Neutrophil (primary cell): Measurements from ENCODE around the gene OR6M1.

Experiments used
- H3K27ac ChIP-seq: fragments of 200-600 bp; sonication (generic); 2 replicates; pipeline ENCODE4 v1.5.1; 2016; ENCODE audit warnings: mild to moderate bottlenecking, moderate library complexity
- H3K27me3 ChIP-seq: fragments of 200-600 bp; sonication (generic); 2 replicates; pipeline ENCODE4 v1.6.0; 2016; ENCODE audit warnings: mild to moderate bottlenecking
- H3K36me3 ChIP-seq: fragments of 200-600 bp; sonication (generic); 2 replicates; pipeline ENCODE4 v1.5.1; 2017
- H3K4me1 ChIP-seq, 2 experiments: fragments of 200-600 bp in 1 of 2; sonication (generic) in 1 of 2; 1 replicate in 1 of 2; 2 replicates in 1 of 2; pipeline versions ENCODE4 v1.5.1 to v1.6.1; 2013 to 2016; ENCODE audit warnings: low read depth in 1 of 2, low read length in 1 of 2, mild to moderate bottlenecking in 1 of 2, moderate library complexity in 1 of 2; ENCODE audit not compliant: control insufficient read depth in 1 of 2, insufficient read depth in 1 of 2
- H3K4me3 ChIP-seq, 2 experiments: fragments of 200-600 bp in 1 of 2; sonication (generic) in 1 of 2; 1 replicate in 1 of 2; 2 replicates in 1 of 2; pipeline ENCODE4 v1.5.1; 2013 to 2016; ENCODE audit warnings: low read depth in 1 of 2, low read length in 1 of 2, mild to moderate bottlenecking in 1 of 2, moderate library complexity in 1 of 2
- H3K9me3 ChIP-seq: fragments of 200-600 bp; sonication (generic); 2 replicates; pipeline ENCODE4 v1.5.1; 2016
- TF ChIP-seq, protein P1 (sequence below): fragments of 200-600 bp; sonication (generic); IDR thresholded peaks from 2 replicates; pipeline ENCODE4 v1.5.1; 2016; ENCODE audit warnings: antibody characterized with exemption

Gene OR6M1

DNA sequence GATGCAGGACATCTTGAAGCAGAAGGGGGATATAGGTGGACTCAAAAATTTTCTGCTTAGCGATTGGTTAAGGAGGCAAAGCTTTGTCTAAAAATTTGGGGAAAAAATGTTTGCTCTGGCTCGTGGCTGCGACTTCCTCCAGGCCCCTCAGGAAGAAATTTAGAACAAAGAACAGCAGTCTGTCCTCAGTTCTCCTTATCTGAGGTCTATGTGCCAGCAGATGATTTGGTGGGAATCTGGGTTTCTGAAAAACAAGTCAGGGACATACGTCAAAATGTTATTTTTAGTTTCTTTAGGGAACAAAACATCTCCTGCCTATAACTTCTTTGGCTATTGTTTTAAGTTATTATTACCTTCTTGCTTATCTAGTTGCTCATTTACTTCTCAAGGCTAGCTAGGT is 8.1 kb downstream of the OR6M1 start:
- Histone ChIP-seq H3K27me3 (no peaks in the 10 kb centered on the region), H3K27ac (no peak overlapping the region), H3K9me3 (no peaks in the 10 kb centered on the region), H3K36me3 (no peaks in the 10 kb centered on the region), H3K4me3 (no peak overlapping the region), H3K4me1 (no peaks in the 10 kb centered on the region)
- TF ChIP-seq, protein P1, sequence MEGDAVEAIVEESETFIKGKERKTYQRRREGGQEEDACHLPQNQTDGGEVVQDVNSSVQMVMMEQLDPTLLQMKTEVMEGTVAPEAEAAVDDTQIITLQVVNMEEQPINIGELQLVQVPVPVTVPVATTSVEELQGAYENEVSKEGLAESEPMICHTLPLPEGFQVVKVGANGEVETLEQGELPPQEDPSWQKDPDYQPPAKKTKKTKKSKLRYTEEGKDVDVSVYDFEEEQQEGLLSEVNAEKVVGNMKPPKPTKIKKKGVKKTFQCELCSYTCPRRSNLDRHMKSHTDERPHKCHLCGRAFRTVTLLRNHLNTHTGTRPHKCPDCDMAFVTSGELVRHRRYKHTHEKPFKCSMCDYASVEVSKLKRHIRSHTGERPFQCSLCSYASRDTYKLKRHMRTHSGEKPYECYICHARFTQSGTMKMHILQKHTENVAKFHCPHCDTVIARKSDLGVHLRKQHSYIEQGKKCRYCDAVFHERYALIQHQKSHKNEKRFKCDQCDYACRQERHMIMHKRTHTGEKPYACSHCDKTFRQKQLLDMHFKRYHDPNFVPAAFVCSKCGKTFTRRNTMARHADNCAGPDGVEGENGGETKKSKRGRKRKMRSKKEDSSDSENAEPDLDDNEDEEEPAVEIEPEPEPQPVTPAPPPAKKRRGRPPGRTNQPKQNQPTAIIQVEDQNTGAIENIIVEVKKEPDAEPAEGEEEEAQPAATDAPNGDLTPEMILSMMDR: no peak

GRCh38 chr11:123797541-123797940 is 8.6 kb downstream of the OR6M1 start:
- H3K4me1 ChIP-seq: no peaks in the 10 kb centered on the region
- H3K9me3 ChIP-seq: no peaks in the 10 kb centered on the region
- H3K4me3 ChIP-seq: no peak overlapping the region
- TF ChIP-seq, protein P1: no peak
- H3K36me3 ChIP-seq: no peaks in the 10 kb centered on the region
- no peak overlapping the region for H3K27ac ChIP-seq
- H3K27me3 ChIP-seq: no peaks in the 10 kb centered on the region

GRCh38 chr11:123797114-123797513 is 9.0 kb downstream of the OR6M1 start:
- Histone ChIP-seq H3K9me3 (no peaks in the 10 kb centered on the region), H3K4me3 (no peak overlapping the region), H3K36me3 (no peaks in the 10 kb centered on the region), H3K27ac (no peak overlapping the region), H3K4me1 (no peaks in the 10 kb centered on the region), H3K27me3 (no peaks in the 10 kb centered on the region)
- TF ChIP-seq, protein P1: no peak

- no peaks in the 10 kb centered on the region for H3K36me3 ChIP-seq
- H3K9me3 ChIP-seq: no peaks in the 10 kb centered on the region
- H3K4me3 ChIP-seq: no peak overlapping the region
- TF ChIP-seq, protein P1: no peak
- no peaks in the 10 kb centered on the region for H3K4me1 ChIP-seq
- H3K27me3 ChIP-seq: no peaks in the 10 kb centered on the region
- H3K27ac ChIP-seq: no peak overlapping the region
Measured at GRCh38 chr11:123796226-123796625, 9.9 kb downstream of the OR6M1 start.

DNA sequence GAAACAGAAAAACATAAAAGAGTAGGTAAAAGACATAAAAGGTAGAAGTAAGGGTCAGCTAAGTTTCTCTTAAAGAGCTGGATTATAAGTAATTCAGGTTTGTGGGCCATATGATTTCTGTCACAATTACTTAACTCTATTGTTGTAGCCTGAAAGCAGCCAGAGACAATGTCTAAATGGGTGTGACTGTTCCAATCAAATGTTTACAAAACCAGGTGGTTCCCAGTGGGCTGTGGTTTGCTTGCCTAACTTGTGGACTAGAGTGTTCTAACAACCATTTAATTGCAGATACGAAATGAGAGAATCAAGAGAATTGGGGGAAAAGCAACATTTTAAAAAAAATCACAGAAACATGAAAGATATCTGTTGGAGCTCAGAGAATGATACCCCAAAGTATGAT is 22.6 kb downstream of the OR6M1 start:
- Histone ChIP-seq H3K36me3 (no peaks in the 10 kb centered on the region), H3K4me3 (no peak overlapping the region), H3K27me3 (no peaks in the 10 kb centered on the region), H3K27ac (no peak overlapping the region), H3K9me3 (no peaks in the 10 kb centered on the region), H3K4me1 (no peaks in the 10 kb centered on the region)
- TF ChIP-seq, protein P1: no peak

DNA sequence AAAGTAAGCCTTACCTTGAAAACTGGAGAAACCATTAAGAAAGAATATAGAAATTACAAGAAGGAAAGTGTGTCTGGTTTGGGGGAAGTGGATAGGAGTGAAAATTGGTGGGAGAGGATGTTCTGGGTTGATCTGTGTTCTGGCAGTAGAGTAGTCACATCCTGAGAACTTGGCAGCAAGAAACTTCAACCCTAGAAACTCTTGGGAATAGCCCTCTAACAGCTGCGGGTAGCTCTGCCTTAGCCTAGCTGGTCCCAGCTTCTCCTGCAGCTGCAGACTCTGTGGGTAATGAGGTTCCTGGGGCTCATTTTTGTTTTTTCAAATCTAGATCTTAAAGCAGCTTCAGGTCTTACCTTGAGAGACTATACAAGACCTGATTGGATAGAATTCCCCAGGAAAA is 27.6 kb downstream of the OR6M1 start:
- no peak overlapping the region for H3K27ac ChIP-seq

More for the DNA sequence above, 27.6 kb downstream of the OR6M1 start:
- Histone ChIP-seq H3K36me3 (no peaks in the 10 kb centered on the region), H3K27me3 (no peaks in the 10 kb centered on the region), H3K4me1 (no peaks in the 10 kb centered on the region), H3K9me3 (no peaks in the 10 kb centered on the region), H3K4me3 (no peak overlapping the region)
- TF ChIP-seq, protein P1: no peak
